Measurements from ENCODE around the gene UBE2I.

DNA sequence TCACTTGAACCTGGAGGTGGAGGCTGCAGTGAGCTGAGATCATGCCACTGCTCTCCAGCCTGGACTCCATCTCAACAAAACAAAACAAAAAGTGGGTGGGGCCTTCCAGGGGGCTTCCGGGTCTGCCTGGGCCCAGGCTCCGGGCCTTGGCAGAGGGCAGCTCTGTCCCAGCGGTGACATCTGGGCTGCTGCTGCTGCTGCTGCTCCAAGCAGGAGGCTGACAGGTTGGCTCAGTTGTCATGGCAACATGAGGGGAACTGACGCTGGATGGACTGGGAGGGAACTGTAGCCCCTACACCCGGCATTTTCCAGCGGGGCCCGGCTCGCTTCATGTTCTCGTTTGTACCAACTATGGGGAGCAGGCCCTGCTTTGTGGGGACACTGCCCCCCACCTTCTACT is 28.1 kb downstream of the UBE2I start:
- TF ChIP-seq, protein P1, sequence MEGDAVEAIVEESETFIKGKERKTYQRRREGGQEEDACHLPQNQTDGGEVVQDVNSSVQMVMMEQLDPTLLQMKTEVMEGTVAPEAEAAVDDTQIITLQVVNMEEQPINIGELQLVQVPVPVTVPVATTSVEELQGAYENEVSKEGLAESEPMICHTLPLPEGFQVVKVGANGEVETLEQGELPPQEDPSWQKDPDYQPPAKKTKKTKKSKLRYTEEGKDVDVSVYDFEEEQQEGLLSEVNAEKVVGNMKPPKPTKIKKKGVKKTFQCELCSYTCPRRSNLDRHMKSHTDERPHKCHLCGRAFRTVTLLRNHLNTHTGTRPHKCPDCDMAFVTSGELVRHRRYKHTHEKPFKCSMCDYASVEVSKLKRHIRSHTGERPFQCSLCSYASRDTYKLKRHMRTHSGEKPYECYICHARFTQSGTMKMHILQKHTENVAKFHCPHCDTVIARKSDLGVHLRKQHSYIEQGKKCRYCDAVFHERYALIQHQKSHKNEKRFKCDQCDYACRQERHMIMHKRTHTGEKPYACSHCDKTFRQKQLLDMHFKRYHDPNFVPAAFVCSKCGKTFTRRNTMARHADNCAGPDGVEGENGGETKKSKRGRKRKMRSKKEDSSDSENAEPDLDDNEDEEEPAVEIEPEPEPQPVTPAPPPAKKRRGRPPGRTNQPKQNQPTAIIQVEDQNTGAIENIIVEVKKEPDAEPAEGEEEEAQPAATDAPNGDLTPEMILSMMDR (IDR thresholded peaks at IDR 0.05) = no peak
- TF ChIP-seq POLR2A (IDR thresholded peaks at IDR 0.05) = no peak

Measured in transverse colon (tissue), 3 donors.